ENCODE data around the gene ANKRD9.
"Not testable (repeated sequence)": the region's sequence is repeated elsewhere in the genome, so short reads cannot be mapped to it uniquely, and the experiment has no call there.

ANKRD9 gene

DNA sequence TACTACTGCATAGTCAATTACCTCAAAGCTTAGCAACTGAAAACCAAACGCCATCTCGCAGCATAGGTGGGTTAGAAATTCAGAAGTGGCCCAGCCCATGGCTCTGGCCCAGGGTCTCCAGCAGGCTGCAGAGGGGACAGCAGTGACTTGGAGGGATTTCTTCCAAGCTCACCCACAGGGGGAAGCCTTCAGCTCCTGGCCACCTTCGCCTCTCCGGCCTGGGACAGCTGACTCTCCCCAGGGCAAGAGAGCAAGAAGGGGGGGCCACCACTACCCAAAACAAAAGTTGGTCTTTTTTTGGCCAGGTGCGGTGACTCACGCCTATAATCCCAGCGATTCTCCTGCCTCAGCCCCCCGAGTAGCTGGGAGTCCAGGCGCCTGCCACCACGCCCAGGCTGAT, 32.2 kb upstream of the ANKRD9 start:
- no peak overlapping the region for H3K4me3 Mint-ChIP-seq
- no peak for DNase-seq (ENCODE audit: low spot score in 2 of 2)
- H3K36me3 Mint-ChIP-seq: no peaks in the 10 kb centered on the region
- no peak for ATAC-seq
- no peaks in the 10 kb centered on the region for H3K9me3 Mint-ChIP-seq
- peaks cover 5% of the 10 kb centered on the region for H3K4me1 Mint-ChIP-seq
- H3K27ac Mint-ChIP-seq: no peak overlapping the region

- not testable (repeated sequence) for ATAC-seq; H3K9me3 Mint-ChIP-seq; DNase-seq (ENCODE audit: low spot score in 2 of 2); H3K36me3 Mint-ChIP-seq; H3K27ac Mint-ChIP-seq; H3K4me3 Mint-ChIP-seq; H3K4me1 Mint-ChIP-seq
These were observed 31.5 kb upstream of the ANKRD9 start for GRCh38 chr14:102541029-102541491.

DNA sequence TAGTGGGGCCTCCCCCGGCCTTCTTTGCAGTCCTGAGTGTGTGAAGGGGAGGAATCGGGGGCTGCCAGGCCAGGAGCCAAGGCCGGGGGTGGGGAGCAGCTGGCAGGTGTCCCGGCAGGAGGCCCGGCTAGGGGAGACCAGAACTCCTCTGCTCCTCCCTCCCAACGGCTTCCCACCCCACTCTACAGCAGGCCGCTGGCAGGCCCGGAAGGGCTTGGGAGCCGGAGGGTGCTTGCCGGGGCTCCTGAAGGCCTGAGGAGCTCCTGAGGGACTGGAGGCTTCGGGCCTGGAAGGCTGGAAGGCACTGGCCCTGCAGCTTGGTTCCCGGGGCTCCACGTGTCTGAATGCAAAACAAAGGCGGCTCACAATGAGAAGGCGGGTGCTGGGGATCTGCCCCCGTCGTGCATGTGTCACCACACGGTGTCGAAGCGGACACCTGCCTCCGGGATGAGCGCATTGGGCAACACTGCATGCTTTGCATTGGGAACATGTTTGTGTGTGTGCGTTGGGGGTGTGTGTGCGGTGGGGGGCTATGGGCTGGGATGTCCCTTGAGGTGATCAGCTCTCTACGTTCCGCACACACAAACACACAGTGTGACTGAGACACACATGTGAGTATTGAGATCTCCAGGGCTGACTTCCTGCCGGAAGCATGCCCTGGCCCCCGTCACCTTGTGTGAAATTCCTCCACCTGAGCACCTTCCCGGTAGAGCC, 30.9 kb upstream of the ANKRD9 start:
- ATAC-seq: no peak
- Mint-ChIP-seq H3K9me3 (no peaks in the 10 kb centered on the region), H3K27ac (no peak overlapping the region), H3K36me3 (no peaks in the 10 kb centered on the region), H3K4me1 (peaks cover 5% of the 10 kb centered on the region), H3K4me3 (no peak overlapping the region)
- no peak for DNase-seq (ENCODE audit: low spot score in 2 of 2)

- H3K27ac Mint-ChIP-seq: no peak overlapping the region
- ATAC-seq (no peak), DNase-seq (ENCODE audit: low spot score in 2 of 2) (no peak)
- H3K4me3 Mint-ChIP-seq: no peak overlapping the region
- no peaks in the 10 kb centered on the region for H3K9me3 Mint-ChIP-seq
- no peaks in the 10 kb centered on the region for H3K36me3 Mint-ChIP-seq
- no peaks in the 10 kb centered on the region for H3K4me1 Mint-ChIP-seq
These were observed 30.2 kb upstream of the ANKRD9 start for GRCh38 chr14:102539544-102540314.

DNA sequence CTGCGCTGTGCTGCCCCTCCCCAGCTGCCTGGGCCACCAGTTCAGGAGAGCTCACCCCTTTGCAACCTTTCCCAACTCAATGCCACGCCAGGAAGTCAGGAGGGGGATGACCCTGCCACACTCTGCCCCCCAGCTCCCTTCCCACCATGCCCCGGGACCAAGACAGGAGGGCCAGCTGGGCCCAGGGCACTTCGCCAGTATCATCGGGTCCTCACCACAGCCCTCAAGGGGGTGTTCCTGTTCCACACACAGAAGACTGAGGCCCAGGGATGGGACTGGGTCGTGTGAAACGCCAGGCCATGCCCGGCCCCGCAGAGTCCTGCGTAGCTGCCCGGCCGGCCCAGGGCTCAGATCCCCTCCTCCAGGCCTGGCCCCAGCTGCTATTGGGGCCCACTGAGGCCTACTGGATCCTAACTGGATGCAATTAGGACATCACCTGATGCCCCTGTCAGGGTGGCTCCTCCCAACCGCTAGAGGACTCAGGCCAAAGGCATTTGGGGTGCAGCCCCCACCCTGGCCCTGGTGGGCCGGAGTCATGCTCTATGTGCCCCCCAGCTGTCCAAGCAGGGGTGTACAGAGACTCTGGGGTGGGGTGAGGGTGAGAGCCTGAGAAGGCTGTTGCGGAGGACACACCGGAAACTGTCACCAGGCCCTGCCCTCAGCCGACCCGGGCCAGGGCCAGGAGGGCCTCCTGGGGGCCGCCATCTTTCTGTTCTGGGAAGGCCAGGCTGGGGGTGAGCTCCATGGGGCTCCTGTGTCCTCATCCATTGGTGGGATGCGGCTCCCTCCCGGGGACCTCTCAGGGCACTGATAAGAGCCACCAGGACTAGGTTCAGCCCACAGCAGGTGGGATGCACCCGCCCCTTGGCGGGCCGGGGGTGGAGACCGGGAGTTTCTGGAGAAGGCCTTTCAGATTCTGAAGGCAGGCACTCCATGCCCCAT, 29.3 kb upstream of the ANKRD9 start:
- Mint-ChIP-seq H3K36me3 (no peaks in the 10 kb centered on the region), H3K27ac (no peak overlapping the region), H3K4me1 (no peaks in the 10 kb centered on the region), H3K9me3 (no peaks in the 10 kb centered on the region), H3K4me3 (no peak overlapping the region)
- DNase-seq (ENCODE audit: low spot score in 2 of 2): no peak
- no peak for ATAC-seq

GRCh38 chr14:102537981-102538601, 28.5 kb upstream of the ANKRD9 start:
- Mint-ChIP-seq H3K4me1 (no peaks in the 10 kb centered on the region), H3K9me3 (no peaks in the 10 kb centered on the region), H3K36me3 (no peaks in the 10 kb centered on the region), H3K4me3 (no peak overlapping the region), H3K27ac (no peak overlapping the region)
- DNase-seq (ENCODE audit: low spot score in 2 of 2) (no peak), ATAC-seq (no peak)

DNA sequence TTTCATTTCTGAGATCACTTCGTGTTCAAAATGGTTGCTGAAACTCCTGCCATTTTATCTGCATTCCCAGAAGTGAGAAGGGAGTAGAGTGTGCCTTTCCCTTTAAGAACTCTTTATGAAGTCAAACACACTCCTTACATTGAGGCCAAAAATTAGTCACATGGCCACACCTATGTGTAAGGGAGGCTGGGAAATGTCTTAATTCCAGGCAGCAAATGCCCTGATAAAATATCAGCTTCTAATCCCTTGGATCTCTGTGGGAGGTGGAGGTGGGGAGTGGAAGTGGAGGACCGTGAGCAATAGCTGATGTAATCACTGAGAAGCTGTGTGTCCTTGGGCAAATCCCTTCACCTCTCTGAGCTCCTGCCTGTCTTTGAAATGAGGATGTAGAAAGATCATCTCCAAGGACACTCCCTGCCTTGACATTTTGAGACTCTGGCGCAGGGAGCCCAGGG, 22.7 kb upstream of the ANKRD9 start:
- no peak overlapping the region for H3K27ac Mint-ChIP-seq

GRCh38 chr14:102530828-102531478, 21.4 kb upstream of the ANKRD9 start:
- H3K36me3 Mint-ChIP-seq: no peaks in the 10 kb centered on the region
- no peaks in the 10 kb centered on the region for H3K9me3 Mint-ChIP-seq
- DNase-seq (ENCODE audit: low spot score in 2 of 2) (no peak), ATAC-seq (no peak)
- no peak overlapping the region for H3K27ac Mint-ChIP-seq
- peaks cover 2% of the 10 kb centered on the region for H3K4me1 Mint-ChIP-seq
- no peak overlapping the region for H3K4me3 Mint-ChIP-seq

More for the DNA sequence above, 22.7 kb upstream of the ANKRD9 start:
- DNase-seq (ENCODE audit: low spot score in 2 of 2) (no peak), ATAC-seq (no peak)
- Mint-ChIP-seq H3K9me3 (no peaks in the 10 kb centered on the region), H3K36me3 (no peaks in the 10 kb centered on the region), H3K4me1 (no peaks in the 10 kb centered on the region), H3K4me3 (no peak overlapping the region)

DNA sequence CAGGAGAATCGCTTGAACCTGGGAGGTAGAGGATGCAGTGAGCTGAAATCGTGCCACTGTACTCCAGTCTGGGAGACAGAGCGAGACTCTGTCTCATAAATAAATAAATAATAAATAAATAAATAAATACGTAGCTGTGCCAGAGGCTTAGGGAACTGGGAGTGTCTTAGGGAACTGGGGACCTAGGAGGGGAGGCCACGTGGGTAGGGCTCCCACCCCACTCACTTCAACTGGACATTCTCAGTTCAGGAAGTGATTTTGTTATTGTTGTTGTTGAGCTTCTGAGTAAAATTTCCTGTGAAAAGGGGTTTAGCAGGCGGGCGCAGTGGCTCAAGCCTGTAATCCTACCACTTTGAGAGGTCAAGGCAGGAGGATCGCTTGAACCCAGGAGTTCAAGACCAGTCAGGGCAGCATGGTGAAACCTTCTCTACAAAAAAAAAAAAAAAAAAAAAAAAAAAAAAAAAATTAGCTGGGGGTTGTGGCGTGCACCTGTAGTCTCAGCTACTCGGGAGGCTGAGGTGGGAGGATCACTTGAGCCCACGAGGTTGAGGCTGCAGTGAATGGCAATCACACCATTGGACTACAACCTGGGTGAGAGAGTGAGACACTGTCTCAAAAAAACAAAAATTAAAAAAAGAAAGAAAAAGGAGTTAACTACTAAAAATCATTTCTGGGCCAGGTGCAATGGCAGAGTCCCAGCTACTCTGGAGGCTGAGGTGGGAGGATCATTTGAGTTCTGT, 19.0 kb upstream of the ANKRD9 start:
- ATAC-seq: no peak
- Mint-ChIP-seq H3K27ac (no peak overlapping the region), H3K4me1 (peaks cover 20% of the 10 kb centered on the region), H3K9me3 (no peaks in the 10 kb centered on the region), H3K4me3 (no peak overlapping the region), H3K36me3 (no peaks in the 10 kb centered on the region)
- no peak for DNase-seq (ENCODE audit: low spot score in 2 of 2)

DNA sequence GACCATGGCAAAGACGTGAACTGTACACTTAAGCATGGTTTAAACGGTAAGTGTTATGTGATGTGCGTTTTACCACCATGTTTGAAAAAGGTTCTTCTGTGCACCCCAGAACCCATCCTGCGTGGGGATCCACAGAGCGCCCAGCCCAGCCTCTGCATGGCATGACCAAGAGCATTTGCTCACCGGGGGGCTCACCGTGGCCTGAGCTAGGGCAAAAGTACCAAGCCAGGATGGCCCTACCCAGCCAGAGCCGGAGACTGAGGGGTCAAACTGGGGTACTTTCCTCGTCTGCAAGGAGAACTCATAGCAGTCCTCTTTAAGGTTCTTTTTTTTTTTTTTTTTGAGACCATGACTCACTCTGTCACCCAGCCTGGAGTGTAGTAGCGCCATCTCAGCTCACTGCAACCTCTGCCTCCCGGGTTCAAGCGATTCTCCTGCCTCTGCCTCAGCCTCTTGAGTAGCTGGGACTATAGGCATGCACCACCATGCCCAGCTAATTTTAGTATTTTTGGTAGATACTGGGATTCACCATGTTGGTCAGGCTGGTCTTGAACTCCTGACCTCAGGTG, 16.4 kb upstream of the ANKRD9 start:
- DNase-seq (ENCODE audit: low spot score in 2 of 2) (no peak), ATAC-seq (no peak)
- Mint-ChIP-seq H3K36me3 (no peaks in the 10 kb centered on the region), H3K4me1 (peaks cover 28% of the 10 kb centered on the region), H3K4me3 (peak overlapping the region; percentile 79), H3K9me3 (no peaks in the 10 kb centered on the region), H3K27ac (peak overlapping the region; percentile 94)

DNA sequence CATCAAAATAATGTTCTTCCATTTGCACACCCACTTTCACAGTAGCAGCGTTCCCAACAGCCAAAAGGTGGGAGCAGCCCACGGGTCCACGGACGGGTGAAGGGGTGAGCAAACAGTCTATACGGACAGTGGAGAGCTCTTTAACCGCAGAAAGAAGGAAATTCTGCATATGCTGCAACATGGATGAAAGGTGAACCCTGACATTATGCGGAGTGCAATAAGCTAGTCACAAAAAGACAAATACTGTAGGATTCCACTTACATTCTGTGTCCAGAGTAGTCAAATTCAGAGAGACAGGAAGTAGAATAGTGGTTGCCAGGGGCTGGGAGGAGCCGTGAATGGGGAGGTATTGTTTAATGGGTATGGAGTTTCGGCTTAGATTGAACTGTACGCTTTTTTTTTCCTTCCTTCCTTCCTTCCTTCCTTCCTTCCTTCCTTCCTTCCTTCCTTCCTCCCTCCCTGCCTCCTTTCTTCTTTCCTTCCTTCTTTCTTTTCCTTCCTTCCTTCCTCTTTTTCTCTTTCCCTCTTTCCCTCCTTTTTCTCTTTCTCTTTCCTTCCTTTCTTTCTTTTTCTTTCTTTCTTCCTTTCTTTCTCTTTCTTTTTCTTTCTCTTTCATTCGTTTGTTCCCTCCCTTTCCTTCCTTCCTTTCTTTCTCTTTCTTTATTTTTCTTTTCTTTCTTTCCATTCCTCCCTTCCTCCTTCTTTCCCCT, 15.8 kb upstream of the ANKRD9 start:
- peak; percentile 59 for ATAC-seq
- no peaks in the 10 kb centered on the region for H3K9me3 Mint-ChIP-seq
- H3K27ac Mint-ChIP-seq: peak overlapping the region; percentile 94
- H3K4me1 Mint-ChIP-seq: peaks cover 28% of the 10 kb centered on the region
- H3K4me3 Mint-ChIP-seq: peak overlapping the region; percentile 79
- DNase-seq (ENCODE audit: low spot score in 2 of 2): no peak
- no peaks in the 10 kb centered on the region for H3K36me3 Mint-ChIP-seq

DNA sequence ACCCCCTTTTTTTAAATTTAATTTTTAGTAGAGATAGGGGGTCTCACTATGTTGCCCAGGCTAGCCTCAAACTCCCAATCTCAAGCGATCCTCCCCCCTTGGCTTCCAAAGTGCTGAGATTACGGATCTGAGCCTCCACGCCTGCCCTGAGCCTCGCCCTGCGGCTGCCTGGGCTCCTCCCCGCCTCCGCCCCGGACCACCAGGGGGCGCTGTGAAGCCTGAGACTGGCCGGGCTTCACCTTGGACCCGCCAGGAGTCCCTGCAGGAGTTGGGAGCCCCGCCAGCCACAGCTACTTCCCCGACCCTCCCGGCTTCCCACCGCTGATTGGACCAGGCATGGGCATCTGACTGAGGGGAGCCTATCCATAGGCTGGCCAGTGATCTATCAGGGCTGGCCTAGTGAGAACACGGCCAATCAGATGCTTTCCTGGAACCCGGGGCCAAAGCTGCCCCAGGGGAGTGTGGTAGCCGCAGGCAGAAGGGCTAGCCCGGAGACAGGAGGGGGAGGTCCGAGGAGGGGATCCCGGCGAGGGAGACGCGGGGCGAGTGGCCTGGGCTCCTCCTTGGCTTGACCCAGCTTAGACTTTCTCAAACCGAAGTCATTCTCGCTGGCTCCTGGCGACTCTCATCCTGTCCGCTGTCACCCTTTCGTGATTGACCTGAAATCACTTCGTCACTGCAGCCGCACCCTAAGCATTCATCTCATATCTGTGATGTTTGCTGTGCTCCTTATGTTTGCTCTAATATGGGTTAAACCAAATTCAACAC, 15.1 kb upstream of the ANKRD9 start:
- DNase-seq (ENCODE audit: low spot score in 2 of 2): peak; percentile 99
- Mint-ChIP-seq H3K36me3 (no peaks in the 10 kb centered on the region), H3K9me3 (no peaks in the 10 kb centered on the region), H3K27ac (peak overlapping the region; percentile 94), H3K4me3 (peak overlapping the region; percentile 79), H3K4me1 (peaks cover 28% of the 10 kb centered on the region)
- peak; percentile 97 for ATAC-seq

Data from stimulated activated effector memory CD8-positive, alpha-beta T cell treated with anti-CD3 and anti-CD28 coated beads, Interleukin-12 subunit alpha, Interleukin-12 subunit beta, amount 100 ng/mL, for 72 hours (primary cell).